Measurements from ENCODE around the gene YIPF3. TPM values are rescaled to one million over a fixed set of nuclear protein-coding genes. Genes with fewer than 3 reads are reported as not detected.
A peak's percentile ranks its signal among the peaks of the same experiment; 100 is the strongest.

The YIPF3 gene
- total and polyA plus RNA-seq, 10 of the 15 experiments (the other 5 are each of a cell fraction or from before 2014, with no cell fraction given): 20.5 to 88.8 (median 44.7) TPM

GRCh38 chr6:43524483-43524961 lies 7.8 kb upstream of the YIPF3 start:
- no peaks in the 10 kb centered on the region for H3K9me3 ChIP-seq (replicated peaks; ENCODE audit: control insufficient read depth, insufficient read depth, low read length)
- no peak overlapping the region for H3K9ac ChIP-seq (ENCODE audit: control insufficient read depth, insufficient read depth, low read length)
- BruUV-seq (replicated peaks): no TSS peak
- H3K36me3 ChIP-seq (ENCODE audit: control insufficient read depth in 2 of 2, insufficient read depth in 2 of 2, low read length in 1 of 2): peaks cover 40 to 45% of the 10 kb centered on the region in 2 experiments
- ChIA-PET SMC1A (ENCODE audit: uncharacterized antibody, unreplicated experiment) (no interaction called here), RAD21 (ENCODE audit: unreplicated experiment) (no interaction called here), POLR2A (interaction anchor here (0.7 to 1.5 kb wide), 2 partner anchors 13 to 175 kb away, joined by 3 to 5 read pairs; no protein-coding TSS in a partner anchor), CTCF (interaction anchor here (0.7 kb wide), 1 partner anchor 555 kb away, joined by 3 read pairs; no protein-coding TSS in a partner anchor)
- in situ Hi-C loops (cut with MboI): no loop called here
- no peaks in the 10 kb centered on the region for H3K79me2 ChIP-seq (ENCODE audit: control insufficient read depth, insufficient read depth, low read length)
- no peaks in the 10 kb centered on the region for H3K4me1 ChIP-seq (ENCODE audit: control insufficient read depth, insufficient read depth, low read length)
- ATAC-seq (no peak), DNase-seq (ENCODE audit: low read depth, low spot score) (no peak), FAIRE-seq (no peak)
- H2AFZ ChIP-seq (ENCODE audit: control insufficient read depth, low read depth, low read length): no peak overlapping the region
- no peaks in the 10 kb centered on the region for H3K27me3 ChIP-seq (replicated peaks in 1 of 2; ENCODE audit: control insufficient read depth in 2 of 2, insufficient read depth in 2 of 2, low read length in 1 of 2)
- H3K4me2 ChIP-seq (ENCODE audit: control insufficient read depth, insufficient read depth): no peak overlapping the region
- 91% methylated on average over 10 of the region's 10 CpGs for WGBS (ENCODE audit: insufficient coverage, insufficient replicate concordance, low lambda C conversion rate, missing lambda C conversion rate)
- TF ChIP-seq POLR2A (IDR thresholded peaks at IDR 0.05; ENCODE audit: low read depth, low read length): peak; percentile 63
- no peak for TF ChIP-seq RCOR1 (conservative IDR thresholded peaks at IDR 0.05; ENCODE audit: low read depth, low read length)
- no peak for TF ChIP-seq CEBPZ (IDR thresholded peaks at IDR 0.05; ENCODE audit: low read depth, low read length)
- no peak for TF ChIP-seq TCF7 (IDR thresholded peaks at IDR 0.05; ENCODE audit: borderline replicate concordance)
- no peak for TF ChIP-seq MYB (IDR thresholded peaks at IDR 0.05; ENCODE audit: borderline replicate concordance, low read depth, low read length)
- no peak overlapping the region for H3K27ac ChIP-seq (ENCODE audit: control insufficient read depth, insufficient read depth)
- intact Hi-C loops (cut with micrococcal nuclease; ENCODE audit: unreplicated experiment): no loop called here
- H3K4me3 ChIP-seq: no peak overlapping the region
- no peaks in the 10 kb centered on the region for H4K20me1 ChIP-seq (ENCODE audit: control insufficient read depth, insufficient read depth)

All from GM12878 (cell line).